Trophoblast cell (in vitro differentiated cells and primary cell): Measurements from ENCODE around the gene TMX3. TPM values are rescaled to one million over a fixed set of nuclear protein-coding genes. Genes with fewer than 3 reads are reported as not detected.
A peak's percentile ranks its signal among the peaks of the same experiment; 100 is the strongest.

Experiments
- DNase-seq, 2 donors: peaks; one replicate each; pipeline ENCODE4 v3.0.0-alpha.2; 2016
- H2AFZ ChIP-seq: 2 replicates; pipeline ENCODE4 v1.6.1; 2013; ENCODE audit warnings: low read length, moderate library complexity, mild to moderate bottlenecking; ENCODE audit not compliant: insufficient read depth, poor library complexity
- H2AK5ac ChIP-seq: 2 replicates; pipeline ENCODE4 v1.6.1; 2013; ENCODE audit warnings: mild to moderate bottlenecking, low read length
- H2BK120ac ChIP-seq: 2 replicates; pipeline ENCODE4 v1.6.1; 2013; ENCODE audit warnings: low read length, mild to moderate bottlenecking, moderate library complexity; ENCODE audit not compliant: insufficient read depth, poor library complexity
- H2BK12ac ChIP-seq: 2 replicates; pipeline ENCODE4 v1.6.1; 2013; ENCODE audit warnings: mild to moderate bottlenecking, low read length, moderate library complexity
- H2BK5ac ChIP-seq: 2 replicates; pipeline ENCODE4 v1.6.1; 2013; ENCODE audit warnings: low read length, low read depth, moderate library complexity, mild to moderate bottlenecking; ENCODE audit not compliant: poor library complexity
- H3K14ac ChIP-seq: 2 replicates; pipeline ENCODE4 v1.6.1; 2013; ENCODE audit warnings: mild to moderate bottlenecking, low read length
- H3K18ac ChIP-seq: 2 replicates; pipeline ENCODE4 v1.6.1; 2013; ENCODE audit warnings: mild to moderate bottlenecking, low read length
- H3K23ac ChIP-seq: 2 replicates; pipeline ENCODE4 v1.6.1; 2013; ENCODE audit warnings: low read length
- H3K27ac ChIP-seq: 2 replicates; pipeline ENCODE4 v1.5.1; 2013; ENCODE audit warnings: low read depth, mild to moderate bottlenecking, inconsistent platforms, low read length, moderate library complexity
- H3K27me3 ChIP-seq: 2 replicates; pipeline ENCODE4 v1.6.1; 2013; ENCODE audit warnings: inconsistent platforms, mild to moderate bottlenecking, low read length, moderate library complexity; ENCODE audit not compliant: insufficient read depth
- H3K36me3 ChIP-seq, 2 experiments: 1 replicate in 1 of 2; 2 replicates in 1 of 2; pipeline ENCODE4 v1.6.1; 2013; ENCODE audit warnings: low read length in 2 of 2, mild to moderate bottlenecking in 2 of 2, moderate library complexity in 1 of 2; ENCODE audit not compliant: insufficient read depth in 2 of 2, control insufficient read depth in 1 of 2
- H3K4ac ChIP-seq: 2 replicates; pipeline ENCODE4 v1.6.1; 2013; ENCODE audit warnings: low read depth, mild to moderate bottlenecking, low read length, moderate library complexity
- H3K4me1 ChIP-seq, 2 experiments: 1 replicate in 1 of 2; 2 replicates in 1 of 2; pipeline ENCODE4 v1.6.1; 2013; ENCODE audit warnings: low read length in 2 of 2, mild to moderate bottlenecking in 2 of 2, moderate library complexity in 1 of 2; ENCODE audit not compliant: insufficient read depth in 2 of 2, control insufficient read depth in 1 of 2
- H3K4me2 ChIP-seq: 2 replicates; pipeline ENCODE4 v1.6.1; 2013; ENCODE audit warnings: inconsistent platforms, mild to moderate bottlenecking, low read length, moderate library complexity
- H3K4me3 ChIP-seq: 2 replicates; pipeline ENCODE4 v1.5.1; 2013; ENCODE audit warnings: mild to moderate bottlenecking, low read depth, low read length, inconsistent platforms
- H3K79me1 ChIP-seq: one replicate; pipeline ENCODE4 v1.6.1; 2013; ENCODE audit warnings: low read length
- H3K79me2 ChIP-seq: 2 replicates; pipeline ENCODE4 v1.6.1; 2013; ENCODE audit warnings: low read length, mild to moderate bottlenecking; ENCODE audit not compliant: control insufficient read depth, insufficient read depth, poor library complexity
- H3K9ac ChIP-seq: 2 replicates; pipeline ENCODE4 v1.6.1; 2013; ENCODE audit warnings: mild to moderate bottlenecking, low read length
- H3K9me3 ChIP-seq: 2 replicates; pipeline ENCODE4 v1.6.1; 2013; ENCODE audit warnings: low read depth, mild to moderate bottlenecking, control low read depth, inconsistent platforms, low read length; ENCODE audit not compliant: insufficient read depth
- H4K12ac ChIP-seq: 2 replicates; pipeline ENCODE4 v1.6.1; 2013; ENCODE audit warnings: low read depth, mild to moderate bottlenecking, low read length, moderate library complexity
- H4K8ac ChIP-seq: 2 replicates; pipeline ENCODE4 v1.6.1; 2013; ENCODE audit warnings: low read depth, mild to moderate bottlenecking, low read length, moderate library complexity
- H4K91ac ChIP-seq: one replicate; pipeline ENCODE4 v1.6.1; 2013; ENCODE audit warnings: low read depth, mild to moderate bottlenecking, low read length, moderate library complexity
- whole genome bisulfite sequencing: extraction: QIAGEN DNeasy Blood & Tissue Kit; methylation state at CpG from one replicate; pipeline ENCODE4 v1.1.7; 2013; ENCODE audit warnings: missing lambda C conversion rate; ENCODE audit not compliant: insufficient read length, insufficient coverage; ENCODE audit errors: extremely low coverage; 5-methylcytosine and 5-hydroxymethylcytosine counted together
- polyA plus RNA-seq: library from polyadenylated mRNA; stranded (reverse); fragments of 200-250 nt; gene quantifications from 2 replicates; pipeline ENCODE4 v1.2.3, GENCODE V29; 2013

Gene TMX3
- polyA plus RNA-seq: 28.5 and 29.7 TPM in 2 replicates

GRCh38 chr18:68714712-68715496 is at the start of gene TMX3:
Gene TMX3, minus strand, starts transcription at chr18:68715108. Its CDS starts 127 bp downstream, at chr18:68714981.
- Histone ChIP-seq H3K9me3 (no peaks in the 10 kb centered on the region), H3K4me1 (peaks cover 0 to 2% of the 10 kb centered on the region in 2 experiments), H4K91ac (peak within 1 kb of the TSS; percentile 74), H3K4ac (peak within 1 kb of the TSS; percentile 83), H3K9ac (peak within 1 kb of the TSS; percentile 91), H3K36me3 (peaks cover 6 to 14% of the 10 kb centered on the region in 2 experiments), H3K27me3 (no peaks in the 10 kb centered on the region), H3K4me2 (peak within 1 kb of the TSS; percentile 84), H4K8ac (peak within 1 kb of the TSS; percentile 87), H3K79me2 (peaks cover 7% of the 10 kb centered on the region), H4K12ac (peak within 1 kb of the TSS; percentile 70), H2BK120ac (peak within 1 kb of the TSS; percentile 49), H2AK5ac (no peak within 1 kb of the TSS), H3K27ac (peak within 1 kb of the TSS; percentile 61), H2BK12ac (no peak within 1 kb of the TSS), H2BK5ac (peak within 1 kb of the TSS; percentile 63), H3K23ac (no peak within 1 kb of the TSS), H3K4me3 (peak within 1 kb of the TSS; percentile 89), H3K79me1 (peaks cover 3% of the 10 kb centered on the region), H2AFZ (peak within 1 kb of the TSS; percentile 85), H3K14ac (peak within 1 kb of the TSS; percentile 86), H3K18ac (peak within 1 kb of the TSS; percentile 85)
- WGBS: no CpG with 5 or more reads among the region's 70 CpGs
- DNase-seq: peak; percentile 89 to 94

GRCh38 chr18:68764016-68764415 is 49.1 kb upstream of the TMX3 start:
- H3K79me1 ChIP-seq: no peaks in the 10 kb centered on the region
- H4K8ac ChIP-seq: no peak overlapping the region
- no peak overlapping the region for H2BK120ac ChIP-seq
- no peaks in the 10 kb centered on the region for H3K36me3 ChIP-seq
- no peak overlapping the region for H3K27ac ChIP-seq
- no peak overlapping the region for H2BK12ac ChIP-seq
- WGBS: no CpG with 5 or more reads among the region's 2 CpGs
- H4K91ac ChIP-seq: no peak overlapping the region
- no peak overlapping the region for H4K12ac ChIP-seq
- no peak overlapping the region for H3K4ac ChIP-seq
- no peak for DNase-seq
- no peaks in the 10 kb centered on the region for H3K79me2 ChIP-seq
- no peak overlapping the region for H2AFZ ChIP-seq
- no peaks in the 10 kb centered on the region for H3K4me1 ChIP-seq
- no peak overlapping the region for H3K4me2 ChIP-seq
- no peak overlapping the region for H3K23ac ChIP-seq
- no peaks in the 10 kb centered on the region for H3K27me3 ChIP-seq
- H3K18ac ChIP-seq: no peak overlapping the region
- H3K9me3 ChIP-seq: no peaks in the 10 kb centered on the region
- H2BK5ac ChIP-seq: no peak overlapping the region
- H3K4me3 ChIP-seq: no peak overlapping the region
- H2AK5ac ChIP-seq: no peak overlapping the region
- H3K14ac ChIP-seq: no peak overlapping the region
- no peak overlapping the region for H3K9ac ChIP-seq

GRCh38 chr18:68763083-68763482 is 48.2 kb upstream of the TMX3 start:
- Histone ChIP-seq H3K9me3 (no peaks in the 10 kb centered on the region), H3K14ac (no peak overlapping the region), H3K18ac (no peak overlapping the region), H3K79me2 (no peaks in the 10 kb centered on the region), H3K4ac (no peak overlapping the region), H2BK12ac (no peak overlapping the region), H3K79me1 (no peaks in the 10 kb centered on the region), H3K36me3 (no peaks in the 10 kb centered on the region), H2AFZ (no peak overlapping the region), H4K91ac (no peak overlapping the region), H2AK5ac (no peak overlapping the region), H4K8ac (no peak overlapping the region), H3K27ac (no peak overlapping the region), H2BK5ac (no peak overlapping the region), H3K4me1 (no peaks in the 10 kb centered on the region), H3K9ac (no peak overlapping the region), H3K27me3 (no peaks in the 10 kb centered on the region), H3K4me3 (no peak overlapping the region), H2BK120ac (no peak overlapping the region), H3K4me2 (no peak overlapping the region), H3K23ac (no peak overlapping the region), H4K12ac (no peak overlapping the region)
- no CpG with 5 or more reads among the region's 2 CpGs for WGBS
- no peak for DNase-seq

GRCh38 chr18:68759308-68759707 is 44.4 kb upstream of the TMX3 start:
- Histone ChIP-seq H2BK120ac (no peak overlapping the region), H3K27ac (no peak overlapping the region), H2BK12ac (no peak overlapping the region), H3K4me2 (no peak overlapping the region), H3K27me3 (no peaks in the 10 kb centered on the region), H3K9me3 (no peaks in the 10 kb centered on the region), H3K14ac (no peak overlapping the region), H2AFZ (no peak overlapping the region), H3K9ac (no peak overlapping the region), H3K4me1 (no peaks in the 10 kb centered on the region), H3K79me2 (no peaks in the 10 kb centered on the region), H2BK5ac (no peak overlapping the region), H4K12ac (no peak overlapping the region), H4K91ac (no peak overlapping the region), H3K79me1 (no peaks in the 10 kb centered on the region), H3K4me3 (no peak overlapping the region), H4K8ac (no peak overlapping the region), H2AK5ac (no peak overlapping the region), H3K18ac (no peak overlapping the region), H3K23ac (no peak overlapping the region), H3K4ac (no peak overlapping the region), H3K36me3 (no peaks in the 10 kb centered on the region)
- no CpG with 5 or more reads among the region's 2 CpGs for WGBS
- DNase-seq: no peak
